GM06990 (cell line): ENCODE results near the gene GRM4.

Experiments
- DNase-seq: peaks from one replicate; pipeline ENCODE4 v3.0.0-alpha.2; 2011; ENCODE audit not compliant: insufficient read length; ENCODE audit errors: extremely low read depth
- H3K27me3 ChIP-seq: replicated peaks from 2 replicates; pipeline ENCODE4 v1.6.0; 2011; ENCODE audit warnings: low read length; ENCODE audit not compliant: control insufficient read depth, insufficient read depth
- H3K36me3 ChIP-seq: 2 replicates; pipeline ENCODE4 v1.5.1; 2011; ENCODE audit warnings: low read length; ENCODE audit not compliant: control insufficient read depth, insufficient read depth
- H3K4me3 ChIP-seq: replicated peaks from 2 replicates; pipeline ENCODE4 v1.5.1; 2011; ENCODE audit warnings: low read depth, mild to moderate bottlenecking, control low read depth, low read length
- TF ChIP-seq, protein P1 (sequence below): IDR thresholded peaks from 2 replicates; pipeline ENCODE4 v1.5.1; 2011; ENCODE audit warnings: low read length, control low read depth, mild to moderate bottlenecking, inconsistent platforms; ENCODE audit not compliant: insufficient read depth, poor library complexity, severe bottlenecking

The GRM4 gene

DNA sequence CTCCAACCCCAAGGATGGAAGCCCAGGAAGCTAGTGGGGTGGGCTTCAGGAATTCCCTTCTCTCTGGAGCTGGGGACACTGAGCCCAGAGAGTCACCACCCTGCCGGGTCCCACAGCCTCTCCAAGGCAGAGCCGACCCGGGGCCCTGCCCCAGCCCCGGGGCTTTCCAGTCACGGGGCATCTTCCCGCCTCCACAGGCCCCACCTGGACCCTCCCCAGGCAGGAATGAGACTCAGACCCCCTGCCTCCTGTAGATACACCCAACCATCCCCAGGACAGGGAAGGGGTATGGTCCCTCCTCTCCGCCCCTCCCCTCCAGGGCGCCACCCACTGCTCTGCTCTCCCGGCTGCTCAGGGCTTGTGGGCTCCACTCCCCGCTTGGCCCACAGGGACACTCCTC is 53.3 kb downstream of the GRM4 start:
- Histone ChIP-seq H3K4me3 (no peak overlapping the region), H3K36me3 (no peaks in the 10 kb centered on the region), H3K27me3 (peaks cover 3% of the 10 kb centered on the region)
- no peak for DNase-seq
- TF ChIP-seq, protein P1, sequence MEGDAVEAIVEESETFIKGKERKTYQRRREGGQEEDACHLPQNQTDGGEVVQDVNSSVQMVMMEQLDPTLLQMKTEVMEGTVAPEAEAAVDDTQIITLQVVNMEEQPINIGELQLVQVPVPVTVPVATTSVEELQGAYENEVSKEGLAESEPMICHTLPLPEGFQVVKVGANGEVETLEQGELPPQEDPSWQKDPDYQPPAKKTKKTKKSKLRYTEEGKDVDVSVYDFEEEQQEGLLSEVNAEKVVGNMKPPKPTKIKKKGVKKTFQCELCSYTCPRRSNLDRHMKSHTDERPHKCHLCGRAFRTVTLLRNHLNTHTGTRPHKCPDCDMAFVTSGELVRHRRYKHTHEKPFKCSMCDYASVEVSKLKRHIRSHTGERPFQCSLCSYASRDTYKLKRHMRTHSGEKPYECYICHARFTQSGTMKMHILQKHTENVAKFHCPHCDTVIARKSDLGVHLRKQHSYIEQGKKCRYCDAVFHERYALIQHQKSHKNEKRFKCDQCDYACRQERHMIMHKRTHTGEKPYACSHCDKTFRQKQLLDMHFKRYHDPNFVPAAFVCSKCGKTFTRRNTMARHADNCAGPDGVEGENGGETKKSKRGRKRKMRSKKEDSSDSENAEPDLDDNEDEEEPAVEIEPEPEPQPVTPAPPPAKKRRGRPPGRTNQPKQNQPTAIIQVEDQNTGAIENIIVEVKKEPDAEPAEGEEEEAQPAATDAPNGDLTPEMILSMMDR: no peak

DNA sequence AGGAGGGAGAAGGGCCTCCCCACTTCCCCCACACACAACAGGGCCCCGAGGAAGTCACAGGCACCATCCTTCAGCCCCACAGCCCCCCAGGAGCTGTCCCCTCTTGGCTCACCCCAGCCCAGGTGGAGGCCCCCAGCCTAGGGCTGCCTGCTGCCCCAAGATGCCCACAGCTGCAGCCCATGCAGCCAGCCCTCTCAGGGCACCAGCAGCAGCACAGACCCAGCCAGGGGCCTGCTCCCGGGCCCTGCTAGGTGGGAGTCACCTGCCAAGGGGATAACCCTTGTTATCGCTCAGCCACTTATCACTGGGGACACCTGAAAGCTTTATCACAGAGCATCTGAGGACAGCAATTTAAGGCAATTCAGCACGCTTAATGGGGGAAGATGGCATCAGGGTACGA is 55.0 kb downstream of the GRM4 start:
- DNase-seq: no peak
- Histone ChIP-seq H3K4me3 (no peak overlapping the region), H3K27me3 (no peaks in the 10 kb centered on the region; the same call in 1 of the 2 replicates), H3K36me3 (no peaks in the 10 kb centered on the region)
- TF ChIP-seq, protein P1: no peak

DNA sequence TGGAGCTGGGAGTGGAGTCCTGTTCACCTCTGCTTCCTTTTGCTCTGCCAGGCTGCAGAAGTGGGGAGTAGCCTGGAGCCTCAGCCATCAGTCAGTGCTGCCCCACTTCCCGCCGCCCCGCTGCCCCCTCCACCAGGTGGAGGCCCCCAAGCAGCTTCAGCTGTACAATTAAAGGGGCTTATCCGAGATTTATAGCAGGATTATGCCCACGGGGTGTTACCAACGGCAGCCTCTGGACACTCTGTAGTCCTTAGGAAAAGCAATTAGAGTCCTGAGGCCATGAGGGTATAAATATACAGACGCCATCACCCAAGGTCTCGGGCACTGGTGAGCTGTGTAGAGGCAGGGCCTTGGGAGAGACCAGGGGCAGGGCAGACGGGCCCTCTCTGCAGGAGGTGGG is 55.4 kb downstream of the GRM4 start:
- H3K27me3 ChIP-seq: no peaks in the 10 kb centered on the region; the same call in 1 of the 2 replicates
- TF ChIP-seq, protein P1: no peak
- no peaks in the 10 kb centered on the region for H3K36me3 ChIP-seq
- no peak overlapping the region for H3K4me3 ChIP-seq
- no peak for DNase-seq

DNA sequence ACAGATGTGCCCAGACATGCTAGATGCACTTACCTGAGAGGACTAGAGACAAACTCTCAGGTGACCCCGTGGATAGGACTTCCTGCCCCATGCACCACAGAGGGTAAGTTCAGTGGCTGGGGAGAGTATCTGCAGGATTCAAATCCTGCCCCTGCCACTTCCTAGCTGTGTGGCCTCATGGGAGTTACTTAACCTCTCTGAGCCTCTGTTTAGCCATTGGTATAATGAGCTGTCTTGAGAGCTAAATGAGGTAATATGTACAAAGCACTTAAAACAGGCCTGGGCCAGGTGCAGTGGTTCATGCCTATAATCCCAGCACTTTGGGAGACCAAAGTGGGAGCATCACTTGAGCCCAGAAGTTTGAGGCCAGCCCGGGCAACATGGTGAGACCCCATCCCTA is 59.3 kb downstream of the GRM4 start:
- no peak for DNase-seq
- Histone ChIP-seq H3K27me3 (no peaks in the 10 kb centered on the region; the same call in 1 of the 2 replicates), H3K4me3 (no peak overlapping the region), H3K36me3 (no peaks in the 10 kb centered on the region)
- TF ChIP-seq, protein P1: no peak

DNA sequence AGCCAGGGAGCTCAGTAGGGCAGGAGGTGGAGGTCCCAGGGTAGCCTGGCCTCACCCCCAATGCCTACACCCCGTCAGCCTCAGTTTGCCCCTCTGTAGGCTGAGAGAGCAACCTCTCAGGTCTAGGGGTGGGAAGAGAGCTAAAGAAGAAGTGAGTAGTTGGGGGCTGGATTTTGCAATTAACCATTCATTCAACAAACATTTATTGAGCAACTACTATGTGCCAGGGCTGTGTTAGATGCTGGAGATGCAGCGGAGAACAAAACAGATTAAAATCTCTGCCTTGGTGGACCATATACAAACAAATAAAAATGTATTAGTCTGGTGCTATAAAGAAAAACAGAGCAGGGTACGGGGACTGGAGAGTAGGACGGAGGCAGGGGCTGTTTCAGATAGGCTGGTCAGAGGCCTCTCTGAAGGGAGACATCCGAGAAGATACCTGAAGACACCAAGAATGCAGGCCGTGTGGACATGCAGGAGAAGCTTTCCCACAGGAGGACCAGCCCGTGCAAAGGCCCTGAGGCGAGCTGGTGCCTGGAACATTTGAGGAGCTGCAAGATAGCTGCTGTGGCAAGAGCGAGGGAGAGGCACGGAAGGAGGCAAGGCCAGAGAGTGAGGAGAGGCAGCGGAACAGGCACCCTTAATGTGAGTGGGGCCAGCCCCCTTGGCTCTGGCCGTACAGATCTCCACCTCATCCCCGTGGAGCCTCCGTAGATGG is 60.3 kb downstream of the GRM4 start:
- Histone ChIP-seq H3K4me3 (no peak overlapping the region), H3K27me3 (no peaks in the 10 kb centered on the region; the same call in 1 of the 2 replicates), H3K36me3 (no peaks in the 10 kb centered on the region)
- TF ChIP-seq, protein P1: no peak
- DNase-seq: no peak
